Naive thymus-derived CD4-positive, alpha-beta T cell (primary cell): ENCODE data around the gene FKBP2. TPM values are rescaled to one million over a fixed set of nuclear protein-coding genes. Genes with fewer than 3 reads are reported as not detected.

Source experiments
- ATAC-seq: fragments of 150-1000 bp; cut with Tn5 transposase; 2 replicates; pipeline ENCODE4 v1.10.0; 2021; ENCODE audit warnings: mild to moderate bottlenecking, moderate library complexity
- CTCF ChIA-PET: fragments of 350-600 bp; sonication (Branson Sonifier 250); formaldehyde crosslinking; loops from one replicate; lab custom pipeline; 2021; ENCODE audit warnings: antibody characterized with exemption; lab: Charles Lee
- POLR2A ChIA-PET: fragments of 350-600 bp; sonication (Branson Sonifier 250); formaldehyde crosslinking; loops from one replicate; lab custom pipeline; 2021; ENCODE audit warnings: antibody characterized with exemption, inconsistent platforms; lab: Charles Lee
- DNase-seq, 9 donors: peaks; one replicate each; pipeline versions ENCODE4 v3.0.0 to v3.0.0-alpha.2; 2020 to 2022; ENCODE audit warnings: mixed read lengths in 1 of 9
- H3K27ac ChIP-seq: one replicate; pipeline ENCODE4 v1.7.0; 2013; ENCODE audit warnings: mild to moderate bottlenecking, low read depth, low read length, moderate library complexity
- H3K27me3 ChIP-seq, 2 donors: one replicate each; pipeline ENCODE4 v1.7.0; 2013; ENCODE audit warnings: low read length in 2 of 2, mild to moderate bottlenecking in 2 of 2, moderate library complexity in 2 of 2; ENCODE audit not compliant: control insufficient read depth in 2 of 2, insufficient read depth in 2 of 2
- H3K36me3 ChIP-seq, 3 experiments: 1 replicate in 2 of 3; 2 replicates in 1 of 3; pipeline ENCODE4 v1.7.0; 2013; ENCODE audit warnings: low read length in 3 of 3, mild to moderate bottlenecking in 3 of 3, moderate library complexity in 1 of 3; ENCODE audit not compliant: insufficient read depth in 3 of 3, control insufficient read depth in 2 of 3
- H3K4me1 ChIP-seq, 2 donors: one replicate each; pipeline ENCODE4 v1.7.0; 2013; ENCODE audit warnings: low read length in 2 of 2, mild to moderate bottlenecking in 2 of 2, moderate library complexity in 1 of 2; ENCODE audit not compliant: control insufficient read depth in 2 of 2, insufficient read depth in 2 of 2
- H3K4me3 ChIP-seq: 2 replicates; pipeline ENCODE4 v1.7.0; 2013; ENCODE audit warnings: mild to moderate bottlenecking, low read length
- H3K9me3 ChIP-seq, 3 experiments: 1 replicate in 2 of 3; 2 replicates in 1 of 3; pipeline ENCODE4 v1.7.0; 2013; ENCODE audit warnings: low read length in 3 of 3; ENCODE audit not compliant: control insufficient read depth in 2 of 3
- H3K27ac Mint-ChIP-seq, 9 donors: one replicate each; pipeline ENCODE4 v1.8.0; 2020 to 2022; ENCODE audit warnings: mixed read lengths in 9 of 9, mild to moderate bottlenecking in 8 of 9, moderate library complexity in 5 of 9, inconsistent platforms in 2 of 9
- H3K27me3 Mint-ChIP-seq, 5 donors: one replicate each; pipeline ENCODE4 v1.8.0; 2021 to 2022; ENCODE audit warnings: mixed read lengths in 5 of 5, mild to moderate bottlenecking in 1 of 5
- H3K36me3 Mint-ChIP-seq, 5 donors: one replicate each; pipeline ENCODE4 v1.8.0; 2020 to 2022; ENCODE audit warnings: mixed read lengths in 5 of 5, mild to moderate bottlenecking in 3 of 5, inconsistent platforms in 1 of 5
- H3K4me1 Mint-ChIP-seq, 7 donors: one replicate each; pipeline ENCODE4 v1.8.0; 2020 to 2022; ENCODE audit warnings: mixed read lengths in 7 of 7, mild to moderate bottlenecking in 3 of 7, inconsistent platforms in 1 of 7
- H3K4me3 Mint-ChIP-seq, 10 donors: one replicate each; pipeline ENCODE4 v1.8.0; 2020 to 2022; ENCODE audit warnings: mild to moderate bottlenecking in 10 of 10, mixed read lengths in 10 of 10, moderate library complexity in 6 of 10, inconsistent platforms in 2 of 10
- H3K9me3 Mint-ChIP-seq, 11 donors: one replicate each; pipeline ENCODE4 v1.8.0; 2020 to 2022; ENCODE audit warnings: mixed read lengths in 11 of 11, mild to moderate bottlenecking in 4 of 11, inconsistent platforms in 1 of 11, moderate library complexity in 1 of 11
- intact Hi-C, 2 donors: fragments of 100-400 bp; cut with micrococcal nuclease; formaldehyde crosslinking; loops; one replicate each; pipeline ENCODE4 v1.15.1; 2023
- polyA plus RNA-seq, 2 donors: library from polyadenylated mRNA; unstranded; fragments of 300-500 nt; fragmentation: Illumina TruSeq; gene quantifications; one replicate each; pipeline ENCODE4 v1.2.3, GENCODE V29; 2021
- total RNA-seq, 6 experiments: library from RNA in 5 of 6; stranded (reverse) in 5 of 6; gene quantifications; 1 replicate in 5 of 6; 2 replicates in 1 of 6; pipeline ENCODE4 v1.2.3 and lab custom pipeline; 2021 to 2026

Gene FKBP2
- total and polyA plus RNA-seq, 7 experiments from 2014 or later, result 20.3 to 81.4 (median 36.8) TPM

DNA sequence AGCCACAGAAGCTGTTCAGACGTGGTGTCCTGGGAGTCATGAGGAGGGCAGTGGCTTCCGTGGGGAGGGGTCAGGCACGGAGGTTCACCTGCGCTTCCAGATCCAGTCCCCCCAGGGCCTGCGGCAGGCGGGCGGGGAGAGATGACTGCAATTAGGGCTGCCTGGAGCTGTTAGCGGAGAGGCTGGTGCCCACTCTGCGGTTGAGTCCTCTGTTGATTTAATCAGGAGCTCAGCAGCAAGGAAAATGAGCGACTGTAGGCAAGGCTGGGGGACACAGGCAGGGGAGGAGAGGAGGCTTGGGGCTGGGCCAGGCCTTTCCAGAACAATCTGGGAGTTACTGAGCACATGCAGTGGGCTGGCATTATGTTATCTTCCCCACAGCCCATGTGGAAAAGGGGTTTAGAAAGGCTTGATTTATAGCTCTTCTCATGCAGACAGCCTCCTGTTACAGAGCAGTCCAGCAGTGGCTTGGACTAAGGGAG is 23.5 kb downstream of the FKBP2 start:
- no peaks in the 10 kb centered on the region for H3K27me3 ChIP-seq
- Mint-ChIP-seq H3K27me3 (no peaks in the 10 kb centered on the region), H3K4me3 (peak overlapping the region in 1 of 10 donors; percentile 29), H3K27ac (no peak overlapping the region), H3K9me3 (no peaks in the 10 kb centered on the region), H3K4me1 (peaks cover 8 to 21% (median 16%) of the 10 kb centered on the region in 7 donors), H3K36me3 (peaks cover 0 to 8% (median 4%) of the 10 kb centered on the region in 5 donors)
- H3K4me3 ChIP-seq, result no peak overlapping the region
- no peak for ATAC-seq
- POLR2A ChIA-PET, result interaction anchor here (0.6 to 1.0 kb wide), 2 partner anchors 17 to 31 kb away, joined by 3 to 4 read pairs; no protein-coding TSS in a partner anchor
- H3K9me3 ChIP-seq, result no peaks in the 10 kb centered on the region
- peaks cover 8 to 10% of the 10 kb centered on the region in 2 donors for H3K4me1 ChIP-seq
- no peak for DNase-seq
- intact Hi-C loops, result no loop called here
- peaks cover 0 to 5% (median 0%) of the 10 kb centered on the region in 3 experiments for H3K36me3 ChIP-seq
- no peak overlapping the region for H3K27ac ChIP-seq
- CTCF ChIA-PET, result no interaction called here

DNA sequence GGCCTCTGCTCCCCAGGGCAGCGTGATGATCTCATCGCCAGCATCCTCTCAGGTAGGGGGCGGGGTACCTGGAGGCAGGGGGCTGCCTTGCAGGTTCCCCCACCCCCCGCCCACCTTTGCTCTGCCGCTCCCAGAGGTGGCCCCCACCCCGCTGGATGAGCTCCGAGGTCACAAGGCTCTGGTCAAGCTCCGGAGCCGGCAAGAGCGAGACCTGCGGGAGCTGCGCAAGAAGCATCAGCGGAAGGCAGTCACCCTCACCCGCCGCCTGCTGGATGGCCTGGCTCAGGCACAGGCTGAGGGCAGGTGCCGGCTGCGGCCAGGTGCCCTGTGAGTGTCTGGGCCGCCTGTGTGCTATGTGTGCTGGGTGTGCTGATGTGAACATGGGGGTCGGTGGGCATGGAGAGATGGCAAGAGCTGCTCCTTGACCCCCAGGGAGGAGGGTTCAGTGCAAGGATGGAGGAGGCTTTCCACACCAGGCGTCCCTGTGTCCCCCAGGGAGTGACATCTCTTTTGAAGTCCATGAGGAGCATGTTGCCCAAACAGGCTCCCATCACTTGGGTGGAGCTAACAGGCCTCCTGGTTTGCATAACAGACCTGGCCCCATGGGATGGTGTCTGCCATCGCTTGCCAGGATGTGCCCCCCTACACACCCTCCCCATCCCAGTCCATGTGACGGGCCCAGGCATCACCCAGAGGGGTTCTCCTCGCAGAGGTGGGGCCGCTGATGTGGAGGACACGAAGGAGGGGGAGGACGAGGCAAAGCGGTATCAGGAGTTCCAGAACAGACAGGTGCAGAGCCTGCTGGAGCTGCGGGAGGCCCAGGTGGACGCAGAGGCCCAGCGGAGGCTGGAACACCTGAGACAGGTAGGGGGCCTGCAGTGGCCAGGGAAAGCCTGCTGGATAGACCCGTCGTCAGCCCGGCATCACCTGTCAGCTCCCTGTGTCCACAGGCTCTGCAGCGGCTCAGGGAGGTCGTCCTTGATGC is 24.6 kb downstream of the FKBP2 start:
- POLR2A ChIA-PET, result interaction anchor here (7.0 kb wide), 1 partner anchor 19 kb away, joined by 154 read pairs; the partner anchor contains the start of genes FKBP2, PLCB3 and PPP1R14B
- Mint-ChIP-seq H3K4me1 (peaks cover 8 to 23% (median 18%) of the 10 kb centered on the region in 7 donors), H3K27ac (peak overlapping the region in 1 of 9 donors; percentile 83), H3K36me3 (peaks cover 0 to 8% (median 0%) of the 10 kb centered on the region in 5 donors), H3K27me3 (no peaks in the 10 kb centered on the region), H3K4me3 (no peak overlapping the region), H3K9me3 (peaks cover 0 to 4% (median 0%) of the 10 kb centered on the region in 11 donors)
- no peaks in the 10 kb centered on the region for H3K9me3 ChIP-seq
- ATAC-seq, result no peak
- peaks cover 8 to 10% of the 10 kb centered on the region in 2 donors for H3K4me1 ChIP-seq
- peaks cover 0 to 7% (median 0%) of the 10 kb centered on the region in 3 experiments for H3K36me3 ChIP-seq
- no peak overlapping the region for H3K27ac ChIP-seq
- H3K4me3 ChIP-seq, result no peak overlapping the region
- intact Hi-C loops, result no loop called here
- H3K27me3 ChIP-seq, result no peaks in the 10 kb centered on the region
- DNase-seq, result no peak
- CTCF ChIA-PET, result no interaction called here

DNA sequence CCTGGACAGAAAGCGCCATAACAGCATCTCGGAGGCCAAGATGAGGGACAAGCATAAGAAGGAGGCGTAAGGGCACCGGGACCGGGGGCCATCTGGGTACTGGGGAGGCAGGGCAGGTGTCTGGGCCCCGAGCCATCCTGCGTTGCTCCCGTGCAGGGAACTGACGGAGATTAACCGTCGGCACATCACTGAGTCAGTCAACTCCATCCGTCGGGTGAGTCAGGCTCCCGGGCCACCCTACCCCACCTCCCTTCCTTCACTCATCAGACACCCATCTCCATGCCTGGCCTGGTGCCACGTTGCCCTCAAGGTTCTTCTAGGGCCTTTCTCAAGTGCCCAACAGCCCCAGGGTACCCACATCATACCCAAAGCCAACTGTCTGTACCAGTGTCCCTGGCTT is 25.4 kb downstream of the FKBP2 start:
- Histone ChIP-seq H3K4me3 (no peak overlapping the region), H3K9me3 (no peaks in the 10 kb centered on the region), H3K4me1 (peaks cover 8 to 10% of the 10 kb centered on the region in 2 donors), H3K36me3 (peaks cover 0 to 8% (median 0%) of the 10 kb centered on the region in 3 experiments), H3K27me3 (no peaks in the 10 kb centered on the region), H3K27ac (no peak overlapping the region)
- ATAC-seq (no peak), DNase-seq (no peak)
- peaks cover 0 to 8% (median 0%) of the 10 kb centered on the region in 5 donors for H3K36me3 Mint-ChIP-seq
- POLR2A ChIA-PET, result interaction anchor here (7.0 kb wide), 1 partner anchor 20 kb away, joined by 154 read pairs; the partner anchor contains the start of genes FKBP2, PLCB3 and PPP1R14B
- CTCF ChIA-PET, result no interaction called here
- peaks cover 8 to 23% (median 19%) of the 10 kb centered on the region in 7 donors for H3K4me1 Mint-ChIP-seq
- no peaks in the 10 kb centered on the region for H3K27me3 Mint-ChIP-seq
- H3K9me3 Mint-ChIP-seq, result peaks cover 0 to 11% (median 0%) of the 10 kb centered on the region in 11 donors
- no peak overlapping the region for H3K4me3 Mint-ChIP-seq
- intact Hi-C loops, result no loop called here
- H3K27ac Mint-ChIP-seq, result peak overlapping the region in 1 of 9 donors; percentile 9

DNA sequence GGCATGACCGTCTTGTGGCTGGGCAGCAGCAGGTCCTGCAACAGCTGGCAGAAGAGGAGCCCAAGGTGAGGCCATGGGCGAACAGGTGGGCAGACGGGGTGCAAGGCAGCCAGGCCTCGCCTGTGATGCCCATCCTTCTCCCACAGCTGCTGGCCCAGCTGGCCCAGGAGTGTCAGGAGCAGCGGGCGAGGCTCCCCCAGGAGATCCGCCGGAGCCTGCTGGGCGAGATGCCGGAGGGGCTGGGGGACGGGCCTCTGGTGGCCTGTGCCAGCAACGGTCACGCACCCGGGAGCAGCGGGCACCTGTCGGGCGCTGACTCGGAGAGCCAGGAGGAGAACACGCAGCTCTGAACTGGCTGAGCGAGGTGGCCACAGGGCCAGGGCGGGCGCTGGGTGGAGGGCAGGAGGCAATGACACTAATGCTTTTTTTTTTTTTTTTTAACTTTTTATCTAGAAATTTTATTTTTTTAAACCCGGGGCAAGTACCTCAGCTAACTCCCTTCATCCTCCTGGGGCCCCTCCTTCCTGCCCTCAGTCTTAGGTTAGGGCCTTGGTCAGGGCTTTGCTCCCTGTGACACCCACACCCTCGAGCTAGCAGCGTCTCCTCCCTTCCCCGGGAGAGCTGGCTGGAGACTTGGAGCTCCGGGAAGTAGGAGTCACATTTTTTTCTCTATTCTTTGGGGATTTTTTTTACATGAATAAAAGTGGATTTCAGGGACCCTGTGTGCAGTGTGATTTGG is 26.5 kb downstream of the FKBP2 start:
- H3K27ac Mint-ChIP-seq, result peak overlapping the region in 6 of 9 donors; percentile 36 to 98 (median 87)
- CTCF ChIA-PET, result interaction anchor here (0.6 to 5.8 kb wide), 2 partner anchors 50 to 62 kb away, joined by 3 to 66 read pairs; partner anchors contain the start of genes FERMT3, PRDX5 and TRMT112
- H3K4me1 ChIP-seq, result peaks cover 8 to 10% of the 10 kb centered on the region in 2 donors
- peaks cover 8 to 28% (median 24%) of the 10 kb centered on the region in 7 donors for H3K4me1 Mint-ChIP-seq
- H3K36me3 Mint-ChIP-seq, result peaks cover 0 to 8% (median 0%) of the 10 kb centered on the region in 5 donors
- POLR2A ChIA-PET, result interaction anchor here (0.6 to 7.0 kb wide), 5 partner anchors 21 to 1622 kb away, joined by 3 to 154 read pairs (median 4); partner anchors contain the start of genes CATSPERZ, ESRRA, FKBP2 and NUDT22
- H3K9me3 Mint-ChIP-seq, result peaks cover 0 to 15% (median 0%) of the 10 kb centered on the region in 11 donors
- H3K27me3 Mint-ChIP-seq, result no peaks in the 10 kb centered on the region
- DNase-seq (no peak), ATAC-seq (no peak)
- intact Hi-C loops, result no loop called here
- H3K9me3 ChIP-seq, result no peaks in the 10 kb centered on the region
- H3K4me3 ChIP-seq, result no peak overlapping the region
- H3K4me3 Mint-ChIP-seq, result peak overlapping the region in 4 of 10 donors; percentile 27 to 100 (median 96)
- H3K27ac ChIP-seq, result peak overlapping the region; percentile 95
- H3K27me3 ChIP-seq, result no peaks in the 10 kb centered on the region
- peaks cover 0 to 11% (median 0%) of the 10 kb centered on the region in 3 experiments for H3K36me3 ChIP-seq

DNA sequence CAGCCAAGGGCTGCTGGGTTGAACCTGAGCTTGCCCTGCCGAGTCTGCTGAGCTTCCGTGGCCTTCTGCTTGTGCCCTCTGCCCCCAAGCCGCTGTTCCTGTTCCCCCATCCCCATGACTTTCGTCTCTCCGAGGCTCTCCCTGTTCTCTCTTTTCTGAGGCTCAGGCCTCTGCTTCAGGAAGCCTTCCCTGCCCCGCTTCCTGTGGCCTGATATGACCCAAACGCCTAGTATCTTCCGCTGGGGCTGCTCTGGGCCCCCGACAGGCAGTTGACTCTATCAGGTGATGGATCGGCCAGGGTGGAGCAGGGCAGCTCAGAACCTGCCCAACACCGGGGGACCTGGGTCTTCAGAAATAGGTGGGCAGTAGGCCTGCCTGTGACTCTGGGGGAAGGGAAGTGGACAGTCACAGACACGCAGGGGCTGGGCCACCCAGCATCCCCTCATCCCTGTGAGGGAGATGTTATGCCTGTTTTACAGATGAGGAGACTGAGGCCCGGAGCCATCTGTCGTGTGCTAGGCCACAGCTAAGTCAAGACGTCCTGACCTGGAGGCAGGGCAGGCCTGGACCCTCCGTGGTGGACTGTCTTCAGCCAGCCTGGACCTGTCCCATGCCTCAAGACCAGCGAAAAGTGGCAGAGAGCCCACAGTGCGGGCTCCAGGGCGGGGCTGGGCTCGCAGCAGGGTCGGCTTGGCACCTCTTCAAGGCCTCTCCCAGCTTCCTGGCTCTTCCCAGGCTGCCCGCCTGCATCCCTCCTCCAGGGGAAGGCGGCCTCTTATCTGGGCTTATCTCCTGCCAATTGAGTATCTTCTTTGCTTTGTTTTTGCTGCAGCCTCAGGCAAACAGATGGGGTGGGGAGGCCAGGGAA is 27.4 kb downstream of the FKBP2 start:
- ChIA-PET CTCF (interaction anchor here (1.1 to 5.8 kb wide), 4 partner anchors 18 to 67 kb away, joined by 5 to 66 read pairs (median 7); partner anchors contain the start of genes FERMT3, PLCB3 and TRMT112), POLR2A (interaction anchor here (0.6 to 7.0 kb wide), 13 partner anchors 13 to 1623 kb away, joined by 3 to 154 read pairs (median 5); partner anchors contain the start of genes BAD, CATSPERZ, ESRRA and FERMT3)
- Histone ChIP-seq H3K4me1 (peaks cover 8 to 10% of the 10 kb centered on the region in 2 donors), H3K9me3 (no peaks in the 10 kb centered on the region), H3K27me3 (no peaks in the 10 kb centered on the region), H3K27ac (peak overlapping the region; percentile 95), H3K4me3 (peak overlapping the region; percentile 91), H3K36me3 (peaks cover 0 to 7% (median 0%) of the 10 kb centered on the region in 3 experiments)
- peaks cover 0 to 15% (median 0%) of the 10 kb centered on the region in 11 donors for H3K9me3 Mint-ChIP-seq
- peaks cover 8 to 29% (median 24%) of the 10 kb centered on the region in 7 donors for H3K4me1 Mint-ChIP-seq
- H3K36me3 Mint-ChIP-seq, result peaks cover 0 to 6% (median 0%) of the 10 kb centered on the region in 5 donors
- H3K4me3 Mint-ChIP-seq, result peak overlapping the region; percentile 87 to 100 (median 97)
- ATAC-seq (no peak), DNase-seq (no peak)
- intact Hi-C loops, result no loop called here
- H3K27ac Mint-ChIP-seq, result peak overlapping the region; percentile 70 to 99 (median 96)
- no peaks in the 10 kb centered on the region for H3K27me3 Mint-ChIP-seq
